ENCODE results near the gene DST.

The DST gene

GRCh38 chr6:56458324-56458884 is 184.3 kb downstream of the DST start:
- in situ Hi-C loops (cut with HindIII; ENCODE audit: low pct_unique_long_range_greater_than_20kb, low sequenced_read_pairs): no loop called here
- no peak for TF ChIP-seq JUND (IDR thresholded peaks at IDR 0.05; ENCODE audit: low read depth)
- no peak for DNase-seq (ENCODE audit: low read depth in 1 of 2, low spot score in 1 of 2)

DNA sequence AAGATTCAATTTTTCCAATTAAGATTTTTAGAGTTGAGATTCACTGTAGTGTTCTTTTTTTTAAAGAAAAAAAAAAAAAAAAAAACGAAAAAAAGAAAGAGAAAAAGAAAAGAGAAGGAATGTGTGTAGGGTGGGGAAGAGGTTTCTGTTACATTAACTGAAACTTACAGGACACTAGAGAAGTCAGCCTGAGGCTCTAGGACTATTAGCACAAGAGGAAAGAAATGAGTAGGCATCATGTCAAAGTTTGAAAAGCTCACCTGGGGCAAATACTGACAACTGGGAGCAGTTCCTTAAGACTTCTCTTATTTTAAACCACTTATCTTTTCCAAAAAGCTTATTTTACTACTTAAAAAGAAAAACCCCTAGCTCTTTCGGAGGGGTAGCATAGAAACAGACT is 185.9 kb downstream of the DST start:
- in situ Hi-C loops (cut with HindIII; ENCODE audit: low pct_unique_long_range_greater_than_20kb, low sequenced_read_pairs): no loop called here
- DNase-seq (ENCODE audit: low read depth in 1 of 2, low spot score in 1 of 2): no peak
- TF ChIP-seq JUND (IDR thresholded peaks at IDR 0.05; ENCODE audit: low read depth): no peak

DNA sequence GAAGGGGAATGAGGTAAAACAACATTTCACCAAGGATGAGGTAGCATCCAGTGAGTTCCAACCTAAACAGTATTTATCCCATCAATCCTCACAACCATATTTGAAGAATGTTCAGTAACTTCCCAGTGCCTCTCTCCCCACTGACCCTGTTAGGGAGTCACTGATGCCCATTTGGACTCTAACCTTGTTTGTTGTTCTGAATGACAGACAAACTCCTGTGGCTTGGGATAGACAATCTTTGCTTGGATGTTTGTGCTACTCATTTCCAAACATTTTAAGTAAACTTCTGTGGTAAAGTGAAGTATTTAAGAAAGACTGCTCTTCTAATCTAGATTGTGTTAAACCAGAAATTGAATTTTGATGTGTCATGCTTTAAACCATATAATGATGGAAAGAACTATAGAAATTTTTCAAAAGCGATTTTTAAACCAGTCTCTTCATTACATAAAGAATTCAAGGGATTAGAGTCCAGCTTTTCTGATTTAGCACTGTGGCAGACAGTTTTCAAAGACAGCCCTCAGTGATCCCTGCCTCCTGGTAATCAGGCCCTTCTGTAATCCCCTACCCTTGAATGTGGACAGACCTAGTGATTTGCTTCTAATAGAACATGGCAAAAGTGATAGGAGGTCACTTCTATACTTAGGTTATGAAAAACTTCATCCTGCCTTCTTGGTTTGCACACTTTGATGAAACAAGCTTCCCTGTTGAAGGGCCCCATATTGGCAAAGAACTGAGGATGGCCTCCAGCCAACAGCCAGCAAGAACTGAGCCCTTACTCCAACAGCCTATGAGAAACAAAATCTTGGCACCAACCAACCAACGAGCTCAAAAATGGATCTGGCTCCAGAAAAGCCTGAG is 191.6 kb downstream of the DST start:
- DNase-seq (ENCODE audit: low read depth in 1 of 2, low spot score in 1 of 2): peak in 1 of 2 experiments; percentile 15
- in situ Hi-C loops (cut with HindIII; ENCODE audit: low pct_unique_long_range_greater_than_20kb, low sequenced_read_pairs): no loop called here

DNA sequence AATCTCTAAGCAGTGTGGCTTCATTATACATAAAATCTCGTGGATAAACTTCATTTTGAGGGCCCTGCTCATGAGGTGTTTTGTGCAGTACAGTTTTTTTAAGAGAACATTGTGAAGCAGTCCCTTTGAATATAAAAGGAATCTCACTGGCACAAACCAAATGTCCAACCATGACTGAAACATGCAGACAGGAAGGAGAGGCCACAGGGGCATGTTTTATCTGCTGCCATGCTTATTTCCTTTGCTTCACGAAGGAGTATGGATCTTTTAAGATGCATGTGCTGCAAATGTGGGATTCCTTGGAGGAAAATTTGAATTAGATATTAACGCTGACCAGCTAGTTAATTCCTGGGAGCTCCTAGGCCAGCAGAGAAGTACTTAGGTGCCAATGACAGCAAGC is 192.3 kb downstream of the DST start:
- in situ Hi-C loops (cut with HindIII; ENCODE audit: low pct_unique_long_range_greater_than_20kb, low sequenced_read_pairs): no loop called here
- DNase-seq (ENCODE audit: low read depth in 1 of 2, low spot score in 1 of 2): no peak
- TF ChIP-seq JUND (IDR thresholded peaks at IDR 0.05; ENCODE audit: low read depth): no peak

More for the DNA sequence above, 191.6 kb downstream of the DST start:
- TF ChIP-seq JUND (IDR thresholded peaks at IDR 0.05; ENCODE audit: low read depth): no peak

DNA sequence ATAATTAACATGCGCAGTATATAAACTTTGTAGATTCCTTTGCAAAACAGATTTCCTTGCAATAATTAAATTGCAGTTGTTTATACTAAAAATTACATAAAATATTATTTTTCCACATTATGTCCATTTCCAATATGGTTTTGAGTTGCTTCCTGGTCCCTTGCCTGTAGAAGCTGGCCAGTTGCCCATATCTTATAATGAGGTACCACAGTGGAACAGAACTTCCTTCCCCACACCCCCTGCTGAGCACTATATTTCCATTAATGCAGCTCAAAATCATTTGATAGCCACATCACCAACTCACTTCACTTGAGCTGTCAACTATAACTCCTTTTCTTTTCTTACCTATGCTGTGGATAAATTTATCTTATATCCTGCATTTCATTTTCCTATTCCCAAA is 194.6 kb downstream of the DST start:
- in situ Hi-C loops (cut with HindIII; ENCODE audit: low pct_unique_long_range_greater_than_20kb, low sequenced_read_pairs): no loop called here
- no peak for TF ChIP-seq JUND (IDR thresholded peaks at IDR 0.05; ENCODE audit: low read depth)
- no peak for DNase-seq (ENCODE audit: low read depth in 1 of 2, low spot score in 1 of 2)

- in situ Hi-C loops (cut with HindIII; ENCODE audit: low pct_unique_long_range_greater_than_20kb, low sequenced_read_pairs): no loop called here
- DNase-seq (ENCODE audit: low read depth in 1 of 2, low spot score in 1 of 2): no peak
- no peak for TF ChIP-seq JUND (IDR thresholded peaks at IDR 0.05; ENCODE audit: low read depth)
These were observed 196.9 kb downstream of the DST start for GRCh38 chr6:56445818-56446217.

- no peak for DNase-seq (ENCODE audit: low read depth in 1 of 2, low spot score in 1 of 2)
- TF ChIP-seq JUND (IDR thresholded peaks at IDR 0.05; ENCODE audit: low read depth): no peak
- in situ Hi-C loops (cut with HindIII; ENCODE audit: low pct_unique_long_range_greater_than_20kb, low sequenced_read_pairs): no loop called here
These were observed 197.8 kb downstream of the DST start for GRCh38 chr6:56444855-56445254.

DNA sequence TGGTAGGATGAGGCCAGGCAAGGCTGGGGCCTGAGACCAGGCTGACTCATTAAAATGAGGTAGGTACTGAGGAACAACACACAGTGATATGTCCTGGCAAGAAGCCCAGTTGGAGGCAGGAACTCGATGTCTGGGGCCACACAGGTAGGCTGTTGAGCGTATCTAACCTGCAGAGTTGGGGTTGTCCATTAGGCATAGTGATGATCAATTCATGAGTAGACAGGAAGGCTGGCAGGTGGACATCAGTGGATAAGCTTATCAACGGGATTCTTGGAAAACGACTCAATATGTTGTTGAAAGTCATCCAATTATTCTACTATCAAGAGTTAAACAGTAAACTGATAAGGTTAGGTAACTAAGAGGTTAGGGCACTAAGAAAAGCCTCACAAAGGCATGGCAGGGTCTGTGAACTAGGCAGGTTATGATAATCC is 202.1 kb downstream of the DST start:
- no peak for TF ChIP-seq JUND (IDR thresholded peaks at IDR 0.05; ENCODE audit: low read depth)
- in situ Hi-C loops (cut with HindIII; ENCODE audit: low pct_unique_long_range_greater_than_20kb, low sequenced_read_pairs): no loop called here
- no peak for DNase-seq (ENCODE audit: low read depth in 1 of 2, low spot score in 1 of 2)

GRCh38 chr6:56437171-56437900 is 205.4 kb downstream of the DST start:
- peak in 1 of 2 experiments; percentile 14 for DNase-seq (ENCODE audit: low read depth in 1 of 2, low spot score in 1 of 2)
- in situ Hi-C loops (cut with HindIII; ENCODE audit: low pct_unique_long_range_greater_than_20kb, low sequenced_read_pairs): no loop called here
- no peak for TF ChIP-seq JUND (IDR thresholded peaks at IDR 0.05; ENCODE audit: low read depth)

DNA sequence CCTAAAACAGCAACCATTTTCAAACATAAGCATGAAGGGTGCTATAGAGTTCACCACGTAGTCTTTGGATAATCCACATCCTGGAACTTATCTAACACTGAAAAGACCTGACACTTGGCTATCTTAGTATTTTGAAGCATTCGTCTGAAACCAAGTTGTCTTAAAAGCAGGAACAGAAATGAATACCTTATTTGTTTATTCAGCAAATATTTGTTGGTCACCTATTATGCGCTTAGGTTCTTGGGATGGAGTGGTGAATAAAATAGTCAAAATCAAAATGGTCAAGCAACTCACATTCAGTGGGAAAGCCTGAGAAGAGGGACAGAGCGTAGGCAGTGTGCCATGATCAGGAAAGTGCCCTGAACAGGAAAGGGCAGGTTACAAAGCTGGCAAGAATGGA is 206.9 kb downstream of the DST start:
- in situ Hi-C loops (cut with HindIII; ENCODE audit: low pct_unique_long_range_greater_than_20kb, low sequenced_read_pairs): no loop called here
- no peak for DNase-seq (ENCODE audit: low read depth in 1 of 2, low spot score in 1 of 2)
- TF ChIP-seq JUND (IDR thresholded peaks at IDR 0.05; ENCODE audit: low read depth): no peak

DNA sequence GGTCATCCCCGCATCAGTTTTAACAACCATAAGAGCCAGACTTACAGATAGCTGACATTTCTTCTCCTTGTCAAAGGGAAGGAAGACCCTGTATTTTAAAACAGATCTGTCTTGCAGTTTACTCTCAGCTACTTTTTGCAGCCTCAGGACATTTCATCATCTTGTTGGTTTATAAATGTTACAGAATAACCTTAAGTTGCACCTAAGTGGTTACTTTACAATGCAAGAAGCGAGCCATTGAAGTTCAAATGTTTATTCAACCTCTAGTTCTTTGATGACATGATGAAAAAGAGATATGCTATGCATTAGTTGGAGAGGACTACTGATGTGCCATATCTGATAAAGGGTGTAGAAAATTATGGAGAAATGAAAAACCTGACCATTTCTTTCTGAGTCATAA is 207.4 kb downstream of the DST start:
- in situ Hi-C loops (cut with HindIII; ENCODE audit: low pct_unique_long_range_greater_than_20kb, low sequenced_read_pairs): no loop called here
- no peak for DNase-seq (ENCODE audit: low read depth in 1 of 2, low spot score in 1 of 2)
- TF ChIP-seq JUND (IDR thresholded peaks at IDR 0.05; ENCODE audit: low read depth): no peak

GRCh38 chr6:56434606-56435005 is 208.1 kb downstream of the DST start:
- TF ChIP-seq JUND (IDR thresholded peaks at IDR 0.05; ENCODE audit: low read depth): no peak
- in situ Hi-C loops (cut with HindIII; ENCODE audit: low pct_unique_long_range_greater_than_20kb, low sequenced_read_pairs): no loop called here

GRCh38 chr6:56433119-56433518 is 209.6 kb downstream of the DST start:
- TF ChIP-seq JUND (IDR thresholded peaks at IDR 0.05; ENCODE audit: low read depth): no peak
- DNase-seq (ENCODE audit: low read depth in 1 of 2, low spot score in 1 of 2): no peak
- in situ Hi-C loops (cut with HindIII; ENCODE audit: low pct_unique_long_range_greater_than_20kb, low sequenced_read_pairs): no loop called here

More at GRCh38 chr6:56434606-56435005, 208.1 kb downstream of the DST start:
- DNase-seq (ENCODE audit: low read depth in 1 of 2, low spot score in 1 of 2): no peak

Data from T47D (cell line).